PFSK-1 (cell line): ENCODE data around the gene BNIP1.

ENCODE experiments used
- POLR2AphosphoS5 ChIP-seq: IDR thresholded peaks from 2 replicates; pipeline ENCODE4 v1.6.1; 2012; ENCODE audit warnings: low read depth, mild to moderate bottlenecking, control low read depth, low read length, moderate library complexity
- SIN3A ChIP-seq: IDR thresholded peaks from 2 replicates; pipeline ENCODE4 v1.6.1; 2012; ENCODE audit warnings: mild to moderate bottlenecking, low read length, moderate library complexity, borderline replicate concordance; ENCODE audit not compliant: insufficient read depth
- TAF1 ChIP-seq: IDR thresholded peaks from 2 replicates; pipeline ENCODE4 v1.6.1; 2012; ENCODE audit warnings: low read length, control low read depth, borderline replicate concordance; ENCODE audit not compliant: insufficient read depth
- TF ChIP-seq, protein P1 (sequence below), 2 experiments: IDR thresholded peaks; 2 replicates each; pipeline versions ENCODE4 v1.6.1 to v1.8.0; 2011 to 2012; ENCODE audit warnings: low read depth in 2 of 2, low read length in 2 of 2, control low read depth in 1 of 2, inconsistent platforms in 1 of 2, mild to moderate bottlenecking in 1 of 2, moderate library complexity in 1 of 2; ENCODE audit not compliant: insufficient read depth in 1 of 2

DNA sequence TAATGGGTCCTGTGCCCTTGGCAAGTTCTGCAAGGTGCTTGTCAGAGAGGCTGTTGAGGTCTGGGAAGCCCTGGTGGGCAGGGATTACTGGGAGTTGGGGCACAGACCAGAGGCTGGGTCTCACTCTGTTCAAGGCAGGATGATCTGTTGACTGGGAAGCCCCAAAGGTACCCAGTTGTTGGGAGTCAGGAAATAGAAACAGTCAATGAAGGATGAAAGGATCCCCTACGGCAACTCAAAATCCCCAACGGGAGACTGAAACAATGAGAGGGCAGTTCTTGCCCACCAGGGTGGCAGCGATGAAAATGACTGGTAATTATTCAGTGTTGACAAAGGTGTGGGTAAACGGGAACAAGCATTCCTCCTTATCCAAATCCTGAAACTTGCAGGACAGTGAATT, 31.2 kb downstream of the BNIP1 start:
- no peak for TF ChIP-seq POLR2AphosphoS5
- TF ChIP-seq TAF1, result no peak
- TF ChIP-seq SIN3A, result no peak
- TF ChIP-seq, protein P1, sequence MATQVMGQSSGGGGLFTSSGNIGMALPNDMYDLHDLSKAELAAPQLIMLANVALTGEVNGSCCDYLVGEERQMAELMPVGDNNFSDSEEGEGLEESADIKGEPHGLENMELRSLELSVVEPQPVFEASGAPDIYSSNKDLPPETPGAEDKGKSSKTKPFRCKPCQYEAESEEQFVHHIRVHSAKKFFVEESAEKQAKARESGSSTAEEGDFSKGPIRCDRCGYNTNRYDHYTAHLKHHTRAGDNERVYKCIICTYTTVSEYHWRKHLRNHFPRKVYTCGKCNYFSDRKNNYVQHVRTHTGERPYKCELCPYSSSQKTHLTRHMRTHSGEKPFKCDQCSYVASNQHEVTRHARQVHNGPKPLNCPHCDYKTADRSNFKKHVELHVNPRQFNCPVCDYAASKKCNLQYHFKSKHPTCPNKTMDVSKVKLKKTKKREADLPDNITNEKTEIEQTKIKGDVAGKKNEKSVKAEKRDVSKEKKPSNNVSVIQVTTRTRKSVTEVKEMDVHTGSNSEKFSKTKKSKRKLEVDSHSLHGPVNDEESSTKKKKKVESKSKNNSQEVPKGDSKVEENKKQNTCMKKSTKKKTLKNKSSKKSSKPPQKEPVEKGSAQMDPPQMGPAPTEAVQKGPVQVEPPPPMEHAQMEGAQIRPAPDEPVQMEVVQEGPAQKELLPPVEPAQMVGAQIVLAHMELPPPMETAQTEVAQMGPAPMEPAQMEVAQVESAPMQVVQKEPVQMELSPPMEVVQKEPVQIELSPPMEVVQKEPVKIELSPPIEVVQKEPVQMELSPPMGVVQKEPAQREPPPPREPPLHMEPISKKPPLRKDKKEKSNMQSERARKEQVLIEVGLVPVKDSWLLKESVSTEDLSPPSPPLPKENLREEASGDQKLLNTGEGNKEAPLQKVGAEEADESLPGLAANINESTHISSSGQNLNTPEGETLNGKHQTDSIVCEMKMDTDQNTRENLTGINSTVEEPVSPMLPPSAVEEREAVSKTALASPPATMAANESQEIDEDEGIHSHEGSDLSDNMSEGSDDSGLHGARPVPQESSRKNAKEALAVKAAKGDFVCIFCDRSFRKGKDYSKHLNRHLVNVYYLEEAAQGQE (IDR thresholded peaks at IDR 0.05; ENCODE audit: insufficient read depth in 1 of 2, low read depth in 2 of 2, low read length in 2 of 2), result no peak
